SH-SY5Y (cell line): Measurements from ENCODE around the gene RHPN2.

Experiments used
- GATA2 ChIP-seq: IDR thresholded peaks from 2 replicates; pipeline ENCODE4 v1.6.1; 2011; ENCODE audit warnings: mild to moderate bottlenecking, low read depth, low read length
- GATA3 ChIP-seq: IDR thresholded peaks from 2 replicates; pipeline ENCODE4 v1.6.1; 2011; ENCODE audit warnings: low read depth, mild to moderate bottlenecking, low read length, moderate library complexity

DNA sequence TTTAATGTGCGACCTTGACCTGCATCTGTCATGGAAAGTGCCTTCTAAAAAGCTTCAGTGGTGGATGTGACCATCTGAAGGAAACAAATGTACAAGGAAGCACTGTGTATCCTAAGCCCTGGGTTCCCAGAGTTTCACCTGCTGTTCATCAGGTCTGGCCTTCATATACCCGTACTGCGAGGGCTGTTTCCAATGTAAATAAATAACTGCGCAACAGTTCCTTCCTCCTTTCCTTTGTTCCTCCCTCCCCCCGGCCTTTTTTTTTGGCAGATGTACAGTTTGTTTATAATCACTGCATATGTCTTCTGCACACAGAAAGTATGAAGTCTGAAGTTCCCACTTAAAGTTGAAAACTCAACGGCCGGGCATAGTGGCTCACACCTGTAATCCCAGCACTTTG lies 87.4 kb downstream of the RHPN2 start:
- TF ChIP-seq GATA2 (no peak), GATA3 (no peak)
